K562 (cell line): ENCODE measurements around the gene MPV17L2. TPM values are rescaled to one million over a fixed set of nuclear protein-coding genes. Genes with fewer than 3 reads are reported as not detected.

Experiments used
- BCL6 ChIP-seq: fragments of 250-450 bp; sonication (Bioruptor Pico); IDR thresholded peaks from 2 replicates; pipeline ENCODE4 v1.4.0; 2020
- CBFB ChIP-seq: sonication (generic); formaldehyde crosslinking; IDR thresholded peaks from 2 replicates; pipeline ENCODE4 v1.4.0; 2020; ENCODE audit warnings: mild to moderate bottlenecking, missing genetic modification reagents
- KLF13 ChIP-seq: fragments of 450-650 bp; IDR thresholded peaks from 2 replicates; pipeline ENCODE4 v1.6.1; 2016; ENCODE audit warnings: missing genetic modification characterization, low read depth, mild to moderate bottlenecking, missing compliant biosample characterization, moderate library complexity, borderline replicate concordance
- MGA ChIP-seq: fragments of 450-650 bp; IDR thresholded peaks from 2 replicates; pipeline ENCODE4 v1.6.1; 2016; ENCODE audit warnings: mild to moderate bottlenecking, moderate library complexity
- MTA3 ChIP-seq: fragments of 450-650 bp; formaldehyde crosslinking; IDR thresholded peaks from 2 replicates; pipeline ENCODE4 v1.6.1; 2017; ENCODE audit warnings: mild to moderate bottlenecking, borderline replicate concordance
- NRF1 ChIP-seq, 2 experiments: fragments of 450-650 bp; IDR thresholded peaks in 1 of 2; conservative IDR thresholded peaks in 1 of 2; 2 replicates each; pipeline ENCODE4 v1.6.1; 2014; ENCODE audit warnings: mild to moderate bottlenecking in 2 of 2
- POLR2AphosphoS5 ChIP-seq: IDR thresholded peaks from 2 replicates; pipeline ENCODE4 v1.6.1; 2011; ENCODE audit warnings: mild to moderate bottlenecking, low read depth, low read length, moderate library complexity; ENCODE audit not compliant: control insufficient read depth, insufficient read depth
- PTRF ChIP-seq: fragments of 450-650 bp; IDR thresholded peaks from 2 replicates; pipeline ENCODE4 v1.6.1; 2016; ENCODE audit warnings: mild to moderate bottlenecking, missing genetic modification characterization, missing compliant biosample characterization
- ZBTB43 ChIP-seq: sonication (generic); formaldehyde crosslinking; IDR thresholded peaks from 2 replicates; pipeline ENCODE4 v1.8.0; 2023; ENCODE audit warnings: mild to moderate bottlenecking, missing genetic modification reagents
- ZNF143 ChIP-seq: sonication (generic); formaldehyde crosslinking; IDR thresholded peaks from 2 replicates; pipeline ENCODE4 v1.9.0; 2022; ENCODE audit warnings: mild to moderate bottlenecking, missing genetic modification reagents
- ZNF583 ChIP-seq: fragments of 250-450 bp; sonication (Bioruptor Pico); IDR thresholded peaks from 2 replicates; pipeline ENCODE4 v1.4.0; 2020
- ZNF639 ChIP-seq, 2 experiments: fragments of 200-800 bp in 1 of 2; sonication (Bioruptor generic) in 1 of 2; sonication (generic) in 1 of 2; formaldehyde crosslinking in 1 of 2; IDR thresholded peaks in 1 of 2; conservative IDR thresholded peaks in 1 of 2; 2 replicates each; pipeline versions ENCODE4 v1.5.0 to v1.6.1; 2016 to 2020; ENCODE audit warnings: missing compliant biosample characterization in 1 of 2, missing genetic modification characterization in 1 of 2, missing genetic modification reagents in 1 of 2
- polyA plus RNA-seq, 8 experiments: library from polyadenylated mRNA; depleted of rRNA in 4 of 8; stranded (reverse) in 5 of 8; unstranded in 3 of 8; fragments of >200 nt; fragmentation: Nextera tagmentation in 2 of 8; fragmentation: Illumina TruSeq in 1 of 8; extraction: Ambion mirVana in 2 of 8; extraction: Trizol in 1 of 8; gene quantifications; 2 replicates each; pipeline versions ENCODE4 v1.2.1 to v1.2.3, GENCODE V29; 2011 to 2014; ENCODE audit warnings: inconsistent platforms in 1 of 8, missing spikeins in 1 of 8
- total RNA-seq, 7 experiments: library from RNA; depleted of rRNA in 6 of 7; stranded (reverse); fragments of >200 nt in 6 of 7; fragmentation: Illumina TruSeq in 2 of 7; extraction: Trizol in 2 of 7; gene quantifications; 2 replicates each; pipeline versions ENCODE4 v1.2.1 to v1.2.3, GENCODE V29; 2011 to 2021; ENCODE audit warnings: low replicate concordance in 1 of 7

Gene MPV17L2
- total and polyA plus RNA-seq, 9 of the 15 experiments (the other 6 are each of a cell fraction or from before 2014, with no cell fraction given): 10.6 to 60.2 (median 28.5) TPM

- peak; percentile 55 to 64; a peak in 3 of 4 replicates for TF ChIP-seq NRF1 (conservative IDR thresholded peaks at IDR 0.05 in 1 of 2, IDR thresholded peaks at IDR 0.05 in 1 of 2)
- no peak for TF ChIP-seq BCL6
- no peak for TF ChIP-seq PTRF (tag)
- TF ChIP-seq CBFB (CRISPR knock-in tag): peak; percentile 50; the same call in 1 of the 2 replicates
- no peak for TF ChIP-seq ZNF583 (CRISPR knock-in tag)
- TF ChIP-seq POLR2AphosphoS5: no peak
- no peak for TF ChIP-seq MGA
- TF ChIP-seq ZNF639 (CRISPR knock-in tag; conservative IDR thresholded peaks at IDR 0.05 in 1 of 2, IDR thresholded peaks at IDR 0.05 in 1 of 2): no peak
- TF ChIP-seq ZNF143 (CRISPR knock-in tag): no peak
- peak; percentile 56; the same call in 1 of the 2 replicates for TF ChIP-seq ZBTB43 (CRISPR knock-in tag)
- TF ChIP-seq MTA3: 0 out of 2 replicates have a peak, but pooled peaks have one; percentile 11
- TF ChIP-seq KLF13 (tag): peak; percentile 73; the same call in 1 of the 2 replicates
These were observed 31.7 kb downstream of the MPV17L2 start (continued) for GRCh38 chr19:18224525-18225354.
